C1 segment of cervical spinal cord (tissue), 14 donors: ENCODE results near the gene SUDS3.
"Not testable (repeated sequence)": the region's sequence is repeated elsewhere in the genome, so short reads cannot be mapped to it uniquely, and the experiment has no call there.

Experiments used
- DNase-seq, 14 donors: peaks; one replicate each; lab custom pipeline; 2025; lab: John Stamatoyannopoulos, UW

The SUDS3 gene

GRCh38 chr12:118376089-118377020 is at the start of gene SUDS3:
SUDS3 (plus strand) TSS chr12:118376555; CDS start chr12:118376692, 137 bp downstream.
- peak; percentile 34 to 95 (median 90) for DNase-seq

DNA sequence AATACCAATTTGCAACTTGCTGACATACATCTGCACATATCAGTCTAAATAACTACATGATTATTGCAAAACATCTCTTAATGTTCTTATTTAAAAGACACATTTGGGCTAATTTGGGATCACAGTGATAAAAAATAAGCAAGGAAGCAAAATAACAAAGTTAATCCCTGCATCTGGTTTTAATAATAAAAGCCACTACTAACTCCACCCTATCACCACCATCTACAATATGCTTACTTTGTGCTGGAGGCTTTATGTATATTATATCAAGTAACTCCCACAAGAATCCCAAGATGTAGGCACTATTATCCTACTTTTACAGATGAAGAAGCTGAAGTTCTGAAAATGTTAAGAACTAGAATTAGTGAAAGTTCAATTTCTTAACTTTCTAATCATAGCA is 49.4 kb upstream of the SUDS3 start:
- DNase-seq, result no peak

GRCh38 chr12:118327391-118327790 is 49.0 kb upstream of the SUDS3 start:
- no peak for DNase-seq

DNA sequence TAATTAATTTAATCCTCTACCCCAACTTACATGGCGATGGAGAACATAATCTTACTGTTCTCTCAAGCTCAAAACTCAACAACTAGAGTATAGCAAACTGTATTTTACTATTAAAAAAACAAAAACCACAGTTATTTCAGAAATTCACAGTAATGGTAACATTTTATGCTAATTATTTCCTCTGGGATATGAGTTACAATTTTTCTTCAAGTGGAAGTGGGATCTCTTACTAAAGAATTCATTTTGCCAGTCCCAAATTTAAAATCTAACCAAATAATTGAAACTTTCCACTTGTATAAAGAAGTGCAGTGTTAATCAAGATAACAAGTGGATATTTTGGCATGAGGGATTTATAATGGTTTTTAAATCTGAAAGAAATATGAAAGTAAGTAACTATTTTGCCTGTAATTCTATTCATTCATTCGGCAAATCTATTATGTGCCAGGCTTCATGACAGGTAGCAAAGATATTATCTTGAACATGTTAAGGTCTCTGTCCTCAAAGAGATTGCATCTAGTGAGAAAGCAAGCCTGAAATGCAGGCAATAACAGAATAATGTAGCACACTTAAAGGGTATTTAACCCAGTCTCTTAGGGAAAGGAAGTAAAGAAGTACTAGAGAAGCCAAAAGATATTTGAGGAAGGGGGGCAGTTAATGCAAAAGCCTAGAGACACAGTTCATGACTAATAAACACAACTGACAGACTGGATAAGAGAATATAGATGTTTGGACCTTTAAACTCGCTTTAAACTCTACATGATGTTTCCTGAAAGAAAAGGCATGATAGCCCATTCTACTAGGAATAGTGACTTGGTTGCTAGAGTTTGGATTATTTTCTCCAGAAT is 47.6 kb upstream of the SUDS3 start:
- no peak for DNase-seq

- no peak for DNase-seq
Observed at GRCh38 chr12:118330421-118331018, 45.8 kb upstream of the SUDS3 start.

GRCh38 chr12:118332511-118332910 is 43.8 kb upstream of the SUDS3 start:
- no peak for DNase-seq

- DNase-seq, result no peak
Observed at GRCh38 chr12:118334241-118334640, 42.1 kb upstream of the SUDS3 start.

GRCh38 chr12:118334939-118335567 is 41.3 kb upstream of the SUDS3 start:
- DNase-seq, result no peak

GRCh38 chr12:118336123-118336522 is 40.2 kb upstream of the SUDS3 start:
- no peak for DNase-seq

DNA sequence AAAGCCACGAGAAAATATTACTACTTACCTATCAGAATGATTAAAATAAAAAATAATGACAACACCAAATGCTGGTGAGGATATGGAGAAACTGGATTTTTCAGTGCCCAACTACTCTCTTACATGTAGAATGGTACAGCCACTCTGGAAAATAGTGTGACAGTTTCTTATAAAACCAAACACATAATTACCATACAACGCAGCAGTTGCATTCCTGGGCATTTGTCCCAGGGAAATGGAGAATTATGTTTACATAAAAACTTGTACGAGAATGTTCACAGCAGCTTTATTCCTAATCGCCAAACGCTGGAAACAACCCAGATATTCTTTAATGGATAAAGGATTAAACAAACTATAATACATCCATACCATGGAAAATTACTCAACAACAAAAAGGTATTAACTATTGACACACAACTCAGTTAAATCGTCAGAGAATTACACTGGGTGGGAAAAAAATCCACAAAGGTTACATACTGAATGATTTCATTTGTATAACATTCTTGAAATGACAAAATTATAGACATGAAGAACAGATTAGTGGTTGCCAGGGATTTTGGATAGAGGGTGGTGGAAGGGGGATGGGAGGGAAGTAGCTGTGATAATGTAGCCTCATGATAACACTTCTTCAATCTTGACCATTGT is 39.0 kb upstream of the SUDS3 start:
- DNase-seq, result no peak

GRCh38 chr12:118342090-118342489 is 34.3 kb upstream of the SUDS3 start:
- DNase-seq, result no peak

GRCh38 chr12:118344829-118345228 is 31.5 kb upstream of the SUDS3 start:
- DNase-seq, result no peak

DNA sequence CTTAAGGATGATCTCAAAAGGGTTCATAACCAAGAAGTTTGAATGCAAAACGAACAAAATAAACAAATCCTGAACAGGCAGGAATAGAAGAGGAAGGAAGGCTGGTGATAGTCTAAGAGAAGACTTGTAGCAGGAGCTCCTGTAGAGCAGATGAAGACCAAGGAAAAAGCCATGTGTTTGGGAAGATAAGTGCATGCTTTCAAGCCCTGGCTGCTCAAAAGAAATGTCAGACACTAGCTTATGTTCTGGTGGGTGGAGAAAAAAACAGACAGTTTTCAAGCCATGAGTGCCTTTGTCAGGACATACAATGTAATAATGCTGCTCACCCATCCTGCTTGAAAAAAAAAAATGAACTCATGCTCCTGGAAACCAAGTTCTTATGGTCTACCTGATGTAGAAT is 31.0 kb upstream of the SUDS3 start:
- no peak for DNase-seq

DNA sequence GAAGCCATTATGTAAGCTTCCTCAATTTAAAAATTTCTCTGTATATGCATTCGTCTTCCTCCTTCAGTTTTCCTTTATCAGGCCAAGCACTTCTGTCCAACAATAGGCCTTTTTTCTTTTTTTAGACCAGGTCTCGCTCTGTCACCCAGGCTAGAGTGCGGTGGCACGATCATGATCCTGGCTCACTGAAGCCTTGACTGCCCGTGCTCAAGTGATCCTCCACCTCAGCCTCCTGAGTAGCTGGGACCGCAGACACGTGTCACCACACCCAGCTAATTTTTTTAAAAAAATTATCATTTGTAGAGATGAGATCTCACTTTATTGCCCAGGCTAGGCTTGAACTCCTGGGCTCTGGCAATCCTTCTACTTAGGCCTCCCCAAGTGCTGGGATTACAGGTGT is 29.5 kb upstream of the SUDS3 start:
- DNase-seq, result no peak

DNA sequence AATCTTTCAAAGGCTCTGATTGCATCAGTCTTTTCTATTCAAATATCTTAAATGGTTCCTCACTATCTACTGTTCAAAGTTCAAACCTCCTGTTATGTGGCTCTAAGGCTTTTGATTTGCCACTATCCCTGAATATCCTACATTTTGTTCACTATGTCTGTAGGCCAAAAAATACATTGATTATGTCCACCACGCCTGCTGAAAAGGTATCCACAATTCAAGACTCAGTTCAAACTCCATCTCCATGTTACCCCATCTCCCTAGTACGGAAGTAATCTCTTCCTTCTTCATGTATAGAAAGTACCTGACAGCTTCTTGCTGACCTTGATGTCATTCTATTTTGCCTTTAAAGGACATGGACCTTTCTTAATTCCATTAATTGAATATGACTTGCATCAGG is 28.4 kb upstream of the SUDS3 start:
- DNase-seq, result no peak

DNA sequence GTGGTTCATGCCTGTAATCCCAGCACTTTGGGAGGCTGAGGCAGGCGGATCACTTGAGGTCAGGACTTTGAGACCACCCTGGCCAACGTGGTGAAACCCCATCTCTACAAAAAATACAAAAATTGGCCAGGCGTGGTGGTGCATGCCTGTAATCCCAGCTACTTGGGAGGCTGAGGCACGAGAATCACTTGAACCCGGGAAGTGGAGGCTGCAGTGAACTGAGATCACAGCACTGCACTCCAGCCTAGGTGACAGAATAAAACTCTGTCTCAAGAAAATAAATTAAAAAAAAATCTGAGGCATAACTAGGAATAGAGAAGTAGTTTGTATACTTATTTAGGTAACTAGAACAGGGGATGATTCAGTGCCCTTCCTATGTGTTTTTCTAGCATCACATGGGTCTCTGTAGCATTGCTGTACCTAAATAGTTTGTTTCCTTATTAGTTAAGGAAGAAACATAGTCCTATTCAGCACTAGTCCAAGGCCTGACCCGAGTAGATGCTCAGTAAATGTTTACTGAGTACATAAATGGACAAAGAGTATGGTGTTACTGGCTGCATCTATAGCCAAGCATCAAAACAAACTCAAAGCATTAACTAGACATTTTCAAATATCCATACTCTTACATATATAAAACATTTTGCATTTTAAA is 25.3 kb upstream of the SUDS3 start:
- DNase-seq, result no peak

GRCh38 chr12:118353721-118354120 is 22.6 kb upstream of the SUDS3 start:
- DNase-seq, result no peak

GRCh38 chr12:118354503-118354902 is 21.9 kb upstream of the SUDS3 start:
- DNase-seq, result not testable (repeated sequence)

DNA sequence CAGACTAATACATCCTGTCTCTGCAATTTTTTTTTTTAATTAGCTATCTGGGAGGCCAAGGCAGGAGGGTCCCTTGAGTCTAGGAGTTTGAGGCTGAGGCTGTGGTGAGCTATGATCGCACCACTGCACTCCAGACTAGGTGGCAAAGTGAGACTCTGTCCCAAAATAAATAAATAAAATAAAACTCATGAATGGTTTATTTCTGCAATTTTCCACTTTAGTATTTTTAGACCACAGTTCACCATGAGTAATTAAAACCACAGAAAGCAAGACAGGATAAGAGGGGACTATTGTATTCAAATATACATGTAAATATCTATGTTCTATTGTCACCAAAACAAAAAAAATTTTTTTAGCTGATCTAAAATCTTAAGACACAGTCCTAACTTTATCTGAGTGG is 21.5 kb upstream of the SUDS3 start:
- no peak for DNase-seq

DNA sequence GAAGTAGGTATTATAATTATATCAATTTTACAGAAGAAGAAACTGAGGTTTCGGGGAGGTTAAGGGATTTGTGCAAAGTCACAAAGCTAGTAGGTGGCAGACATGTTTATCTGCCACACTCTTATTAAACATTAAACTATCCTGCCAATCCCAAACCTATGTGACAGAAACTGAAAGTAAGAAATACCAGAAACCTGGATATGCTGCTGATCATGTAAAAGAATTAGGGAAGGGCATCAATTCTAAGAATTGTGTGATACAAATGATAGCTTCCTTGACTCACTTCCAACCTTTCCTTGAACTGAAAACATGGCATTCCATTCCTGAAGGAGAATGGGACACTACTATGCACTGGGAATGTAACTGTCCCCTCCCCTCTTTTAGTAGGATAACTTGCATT is 20.5 kb upstream of the SUDS3 start:
- DNase-seq, result no peak

- no peak for DNase-seq
Observed at GRCh38 chr12:118356809-118357256, 19.5 kb upstream of the SUDS3 start.
